Gastrocnemius medialis (tissue), 4 donors: ENCODE results near the gene GDF9.

Experiments used
- CTCF ChIP-seq, 5 experiments: fragments of 450-650 bp in 3 of 5; fragments of 200-600 bp in 2 of 5; sonication (generic) in 2 of 5; IDR thresholded peaks in 4 of 5; conservative IDR thresholded peaks in 1 of 5; 1 replicate in 4 of 5; 2 replicates in 1 of 5; pipeline ENCODE4 v1.5.1; 2016 to 2019; ENCODE audit warnings: antibody characterized with exemption in 5 of 5, mild to moderate bottlenecking in 3 of 5, moderate library complexity in 3 of 5
- POLR2A ChIP-seq, 2 donors: fragments of 450-650 bp; IDR thresholded peaks; one replicate each; pipeline ENCODE4 v1.6.1; 2017; ENCODE audit warnings: antibody characterized with exemption in 2 of 2, mild to moderate bottlenecking in 2 of 2, moderate library complexity in 2 of 2

- TF ChIP-seq CTCF (IDR thresholded peaks at IDR 0.05 in 4 of 5, conservative IDR thresholded peaks at IDR 0.05 in 1 of 5) (no peak), POLR2A (IDR thresholded peaks at IDR 0.05) (no peak)
Observed at GRCh38 chr5:132898094-132898493, 31.8 kb upstream of the GDF9 start.
